GM08714 (cell line): Measurements from ENCODE around the gene PTPRN2.
"Not testable (repeated sequence)": the region's sequence is repeated elsewhere in the genome, so short reads cannot be mapped to it uniquely, and the experiment has no call there.

Experiments
- H3K4me3 ChIP-seq: fragments of 200-500 bp; sonication (Bioruptor generic); 2 replicates; pipeline ENCODE4 v1.5.1; 2014; ENCODE audit warnings: mild to moderate bottlenecking, low read length, inconsistent platforms
- ZNF274 ChIP-seq: IDR thresholded peaks from 2 replicates; pipeline ENCODE4 v1.6.1; 2012; ENCODE audit warnings: mild to moderate bottlenecking, low read depth, low read length

Gene PTPRN2

DNA sequence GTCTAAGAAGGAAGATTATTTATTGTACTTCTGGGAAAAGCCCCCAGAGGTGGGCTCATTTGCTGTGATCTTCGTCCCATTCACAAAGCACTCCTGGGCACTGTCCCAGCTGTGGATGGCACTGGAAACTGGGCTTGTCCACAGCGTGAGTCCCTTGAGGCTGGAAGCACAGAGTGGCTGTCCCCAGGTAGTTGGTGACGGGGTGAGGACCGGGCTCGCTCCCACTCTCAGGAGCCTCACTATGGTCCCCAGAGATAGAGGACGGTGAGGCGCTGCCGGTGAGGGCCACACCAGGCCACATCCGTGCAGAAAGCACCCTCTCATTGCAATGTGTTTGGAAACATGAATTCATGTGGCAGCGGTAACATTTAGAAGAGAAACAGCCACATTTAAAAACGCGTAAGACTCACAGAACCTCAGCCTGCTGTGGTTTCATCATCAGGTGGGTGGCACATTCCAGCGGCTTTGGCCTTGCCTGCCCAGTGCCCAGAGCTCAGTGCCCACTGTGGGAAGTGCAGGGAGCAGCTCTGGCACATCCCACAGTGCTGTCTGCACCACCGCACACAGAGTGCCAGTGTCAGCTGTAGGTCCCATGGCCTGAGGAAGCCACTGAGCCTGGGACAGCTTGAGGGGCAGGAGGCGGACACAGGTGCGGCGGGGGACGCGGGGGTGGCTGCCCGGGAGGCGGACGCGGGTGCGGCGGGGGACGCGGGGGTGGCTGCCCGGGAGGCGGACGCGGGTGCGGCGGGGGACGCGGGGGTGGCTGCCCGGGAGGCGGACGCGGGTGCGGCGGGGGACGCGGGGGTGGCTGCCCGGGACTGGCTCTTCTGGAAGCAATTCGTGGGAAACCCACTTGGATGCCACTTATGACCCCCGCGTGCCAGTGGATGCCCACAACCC lies 801.0 kb downstream of the PTPRN2 start:
- TF ChIP-seq ZNF274: no peak
- H3K4me3 ChIP-seq: no peak overlapping the region

- no peak overlapping the region for H3K4me3 ChIP-seq
- no peak for TF ChIP-seq ZNF274
Observed at GRCh38 chr7:157785486-157786186, 802.0 kb downstream of the PTPRN2 start.

DNA sequence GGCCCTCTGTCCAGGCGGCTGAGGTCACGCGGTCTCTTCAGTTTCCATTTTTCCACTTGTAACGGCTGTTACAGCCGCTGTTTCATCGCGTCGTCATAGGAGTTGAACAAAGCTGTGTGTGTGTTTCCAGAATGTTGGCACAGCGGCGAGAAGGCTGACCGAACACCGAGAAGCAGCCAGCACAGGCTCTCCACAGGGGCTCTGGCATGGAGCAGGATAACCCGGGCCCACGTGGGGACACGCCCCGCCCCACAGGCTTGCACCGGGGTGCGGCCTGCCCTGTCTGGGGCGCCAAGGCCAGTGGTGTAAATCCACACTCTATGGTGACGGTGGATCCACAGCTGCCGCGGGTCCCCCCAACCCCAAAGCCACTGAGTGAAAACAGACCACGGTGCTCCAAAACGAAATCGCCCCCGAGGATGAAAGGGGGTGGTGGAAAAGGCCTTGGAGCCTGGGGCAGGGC lies 802.6 kb downstream of the PTPRN2 start:
- TF ChIP-seq ZNF274: no peak

GRCh38 chr7:157784041-157784835 lies 803.4 kb downstream of the PTPRN2 start:
- no peak overlapping the region for H3K4me3 ChIP-seq
- no peak for TF ChIP-seq ZNF274

More for the DNA sequence above, 802.6 kb downstream of the PTPRN2 start:
- no peak overlapping the region for H3K4me3 ChIP-seq

DNA sequence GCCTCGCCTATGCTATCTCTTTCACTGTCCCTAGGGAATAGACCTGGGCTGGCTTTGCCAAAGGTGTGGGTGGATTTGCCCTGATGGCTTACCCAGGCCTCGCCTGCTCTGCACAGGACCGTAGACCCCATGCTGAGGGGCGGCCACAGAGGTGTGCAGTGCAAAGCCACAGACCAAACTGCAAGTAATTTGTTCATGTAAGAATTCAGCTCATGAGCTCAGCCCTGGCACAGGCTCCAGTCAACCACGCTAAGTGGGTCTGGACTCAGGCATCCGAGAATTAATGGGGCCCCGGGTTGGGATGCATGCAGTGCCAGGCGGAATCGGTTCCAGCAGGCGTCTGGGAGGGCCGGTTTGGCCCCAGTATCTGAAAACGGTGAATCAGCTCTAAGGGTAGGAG lies 805.6 kb downstream of the PTPRN2 start:
- H3K4me3 ChIP-seq: no peak overlapping the region
- no peak for TF ChIP-seq ZNF274

- no peak for TF ChIP-seq ZNF274
- H3K4me3 ChIP-seq: no peak overlapping the region
Observed at GRCh38 chr7:157780721-157781120, 806.9 kb downstream of the PTPRN2 start.

- no peak overlapping the region for H3K4me3 ChIP-seq
- TF ChIP-seq ZNF274: no peak
Observed at GRCh38 chr7:157780312-157780711, 807.3 kb downstream of the PTPRN2 start.

- no peak for TF ChIP-seq ZNF274
- H3K4me3 ChIP-seq: no peak overlapping the region
Observed at GRCh38 chr7:157779206-157779605, 808.4 kb downstream of the PTPRN2 start.

DNA sequence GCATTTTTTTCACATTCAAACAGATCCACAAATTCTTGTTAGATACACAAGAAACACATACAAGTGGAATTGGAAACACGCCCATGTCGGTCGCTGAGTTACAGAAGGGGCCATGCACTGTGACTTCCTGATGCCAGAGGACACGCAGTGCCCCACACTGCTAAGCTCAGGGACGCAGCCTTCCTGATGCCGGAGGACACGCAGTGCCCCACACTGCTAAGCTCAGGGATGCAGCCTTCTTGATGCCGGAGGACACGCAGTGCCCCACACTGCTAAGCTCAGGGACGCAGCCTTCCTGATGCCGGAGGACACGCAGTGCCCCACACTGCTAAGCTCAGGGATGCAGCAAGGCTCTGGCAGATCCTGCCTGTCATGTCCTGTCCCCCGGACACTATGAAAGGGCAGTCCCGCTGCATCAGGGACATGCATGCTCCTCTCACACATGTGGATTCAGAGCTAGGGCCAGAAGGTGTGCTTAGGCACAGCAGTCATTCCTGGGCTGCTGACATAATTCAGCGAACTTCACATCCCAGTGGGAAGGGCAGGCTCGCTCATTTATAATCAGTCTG lies 810.3 kb downstream of the PTPRN2 start:
- H3K4me3 ChIP-seq: not testable (repeated sequence)

DNA sequence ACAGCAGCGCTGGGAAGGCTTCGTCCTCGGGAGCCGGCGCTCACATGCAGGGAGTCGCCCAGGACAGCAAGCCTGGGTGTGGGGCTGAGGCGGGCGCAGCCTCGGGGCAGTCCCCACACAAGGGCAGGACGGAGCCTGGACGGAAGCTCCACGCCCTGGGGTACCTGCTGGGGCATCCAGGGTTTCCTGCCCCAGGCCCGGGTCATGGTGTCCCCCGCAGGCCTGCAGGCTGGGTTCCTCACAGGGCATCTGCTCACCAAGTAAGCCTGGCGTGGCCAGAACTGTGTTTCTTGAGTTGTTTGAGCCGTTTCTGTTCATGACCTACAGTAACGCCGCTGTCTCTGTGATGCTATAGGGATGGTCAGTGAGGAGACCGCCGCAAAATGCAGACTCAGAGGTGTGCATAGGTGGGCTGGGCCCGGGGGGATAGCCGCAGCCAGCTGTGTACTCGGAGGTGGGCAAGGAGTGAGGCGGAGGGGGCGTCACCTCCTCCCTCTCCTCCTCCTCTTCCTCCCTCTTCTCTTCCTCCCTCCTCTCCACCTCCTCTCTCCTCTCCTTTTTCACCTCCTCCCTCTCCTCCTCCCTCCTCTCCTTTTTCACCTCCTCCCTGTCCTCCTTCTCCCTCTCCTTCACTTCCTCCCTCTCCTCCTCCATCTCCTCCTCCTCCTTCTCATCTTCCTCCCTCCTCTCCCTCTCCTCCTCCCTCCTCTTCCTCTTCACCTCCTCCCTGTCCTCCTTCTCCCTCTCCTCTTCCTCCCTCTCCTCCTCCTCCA lies 811.9 kb downstream of the PTPRN2 start:
- H3K4me3 ChIP-seq: no peak overlapping the region
- no peak for TF ChIP-seq ZNF274

GRCh38 chr7:157775021-157775559 lies 812.5 kb downstream of the PTPRN2 start:
- no peak overlapping the region for H3K4me3 ChIP-seq
- no peak for TF ChIP-seq ZNF274

- no peak for TF ChIP-seq ZNF274
- H3K4me3 ChIP-seq: no peak overlapping the region
Observed at GRCh38 chr7:157774495-157774894, 813.1 kb downstream of the PTPRN2 start.

DNA sequence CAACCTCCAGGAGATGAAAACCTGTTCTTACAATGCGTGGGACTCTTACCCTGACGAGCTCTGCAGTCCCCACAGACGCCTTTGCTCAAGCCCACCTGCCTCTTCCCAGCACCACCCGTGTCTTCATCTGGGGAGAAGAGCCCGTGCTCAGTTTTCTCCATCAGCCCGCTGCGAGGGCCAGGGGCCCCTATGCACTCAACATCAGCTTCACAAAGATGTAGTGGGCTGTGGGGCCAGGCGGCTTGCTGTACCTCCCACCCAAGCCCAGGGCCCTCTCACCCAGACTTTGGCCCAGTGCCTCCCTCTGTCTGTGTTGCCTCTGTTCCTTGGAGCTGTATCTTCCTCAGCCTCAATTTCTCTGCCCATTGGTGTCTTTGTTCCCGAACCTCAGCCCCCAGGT lies 814.3 kb downstream of the PTPRN2 start:
- no peak for TF ChIP-seq ZNF274
- no peak overlapping the region for H3K4me3 ChIP-seq
